HL-60 (cell line): ENCODE measurements around the gene GZMA.

Source experiments
- DNase-seq, 2 experiments: peaks; one replicate each; pipeline ENCODE4 v3.0.0-alpha.2; 2010 to 2020; ENCODE audit warnings: low read depth in 1 of 2, low spot score in 1 of 2
- H3K27ac ChIP-seq: fragments of 250-450 bp; sonication (Bioruptor Pico); replicated peaks from 2 replicates; pipeline ENCODE4 v1.5.1; 2020; ENCODE audit warnings: mild to moderate bottlenecking, moderate library complexity
- H3K27me3 ChIP-seq: fragments of 250-450 bp; sonication (Bioruptor Pico); 2 replicates; pipeline ENCODE4 v1.5.1; 2021; ENCODE audit warnings: mild to moderate bottlenecking, moderate library complexity; ENCODE audit not compliant: insufficient read depth, poor library complexity, severe bottlenecking
- H3K4me3 ChIP-seq: replicated peaks from 2 replicates; pipeline ENCODE4 v1.5.1; 2011; ENCODE audit warnings: mild to moderate bottlenecking, control low read depth, low read length; ENCODE audit not compliant: insufficient read depth
- CTCF ChIP-seq: IDR thresholded peaks from one replicate; pipeline ENCODE4 v1.5.1; 2011; ENCODE audit warnings: low read length, control low read depth, inconsistent platforms; ENCODE audit not compliant: insufficient read depth
- GABPA ChIP-seq: IDR thresholded peaks from 2 replicates; pipeline ENCODE4 v1.6.1; 2012; ENCODE audit warnings: low read depth
- POLR2AphosphoS5 ChIP-seq: IDR thresholded peaks from 2 replicates; pipeline ENCODE4 v1.6.1; 2012; ENCODE audit warnings: low read depth
- REST ChIP-seq: IDR thresholded peaks from 2 replicates; pipeline ENCODE4 v1.6.1; 2012; ENCODE audit warnings: low read depth; ENCODE audit not compliant: insufficient replicate concordance
- SPI1 ChIP-seq: IDR thresholded peaks from 2 replicates; pipeline ENCODE4 v1.6.1; 2012; ENCODE audit warnings: low read depth, mild to moderate bottlenecking, borderline replicate concordance

Gene GZMA

GRCh38 chr5:55066277-55066676, 36.2 kb upstream of the GZMA start:
- Histone ChIP-seq H3K27ac (no peak overlapping the region), H3K27me3 (no peaks in the 10 kb centered on the region), H3K4me3 (no peak overlapping the region)
- no peak for DNase-seq
- TF ChIP-seq SPI1 (no peak), POLR2AphosphoS5 (no peak), GABPA (no peak), REST (no peak), CTCF (no peak)

- Histone ChIP-seq H3K27me3 (no peaks in the 10 kb centered on the region), H3K4me3 (no peak overlapping the region), H3K27ac (no peak overlapping the region)
- TF ChIP-seq CTCF (no peak), POLR2AphosphoS5 (no peak), GABPA (no peak), REST (no peak), SPI1 (no peak)
- DNase-seq, result no peak
Measured at GRCh38 chr5:55070968-55071367, 31.5 kb upstream of the GZMA start.

GRCh38 chr5:55071413-55071812, 31.0 kb upstream of the GZMA start:
- no peak for DNase-seq
- TF ChIP-seq POLR2AphosphoS5 (no peak), GABPA (no peak), REST (no peak), CTCF (no peak), SPI1 (no peak)
- no peak overlapping the region for H3K4me3 ChIP-seq

More at GRCh38 chr5:55071413-55071812, 31.0 kb upstream of the GZMA start:
- Histone ChIP-seq H3K27ac (no peak overlapping the region), H3K27me3 (no peaks in the 10 kb centered on the region)
